Gastrocnemius medialis (tissue), 4 donors: ENCODE measurements around the gene PYGO2.
A peak's percentile ranks its signal among the peaks of the same experiment; 100 is the strongest.
"Not testable (repeated sequence)": the region's sequence is repeated elsewhere in the genome, so short reads cannot be mapped to it uniquely, and the experiment has no call there.

Experiments used
- CTCF ChIP-seq, 5 experiments: fragments of 450-650 bp in 3 of 5; fragments of 200-600 bp in 2 of 5; sonication (generic) in 2 of 5; IDR thresholded peaks in 4 of 5; conservative IDR thresholded peaks in 1 of 5; 1 replicate in 4 of 5; 2 replicates in 1 of 5; pipeline ENCODE4 v1.5.1; 2016 to 2019; ENCODE audit warnings: antibody characterized with exemption in 5 of 5, mild to moderate bottlenecking in 3 of 5, moderate library complexity in 3 of 5
- POLR2A ChIP-seq, 2 donors: fragments of 450-650 bp; IDR thresholded peaks; one replicate each; pipeline ENCODE4 v1.6.1; 2017; ENCODE audit warnings: antibody characterized with exemption in 2 of 2, mild to moderate bottlenecking in 2 of 2, moderate library complexity in 2 of 2

- TF ChIP-seq CTCF (IDR thresholded peaks at IDR 0.05 in 4 of 5, conservative IDR thresholded peaks at IDR 0.05 in 1 of 5): peak in 3 of 5 experiments; percentile 24 to 47 (median 32)
- not testable (repeated sequence) for TF ChIP-seq POLR2A (IDR thresholded peaks at IDR 0.05)
Measured at GRCh38 chr1:154995301-154995983, 33.9 kb upstream of the PYGO2 start.
